Mesenchymal stem cell (in vitro differentiated cells and primary cell): Measurements from ENCODE around the gene CBX2.

Source experiments
- DNase-seq: peaks from one replicate; pipeline ENCODE4 v3.0.0-alpha.2; 2013
- H2AFZ ChIP-seq: one replicate; pipeline ENCODE4 v1.6.1; 2013; ENCODE audit warnings: low read depth, mild to moderate bottlenecking, control low read depth, inconsistent platforms, low read length, moderate library complexity
- H2AK5ac ChIP-seq: 2 replicates; pipeline ENCODE4 v1.6.1; 2013; ENCODE audit warnings: low read length, moderate library complexity, mild to moderate bottlenecking, inconsistent platforms; ENCODE audit not compliant: severe bottlenecking
- H2BK120ac ChIP-seq: one replicate; pipeline ENCODE4 v1.6.1; 2013; ENCODE audit warnings: low read depth, mild to moderate bottlenecking, inconsistent platforms, low read length, moderate library complexity
- H2BK12ac ChIP-seq, 2 experiments: one replicate each; pipeline ENCODE4 v1.6.1; 2013; ENCODE audit warnings: inconsistent platforms in 2 of 2, low read length in 2 of 2, mild to moderate bottlenecking in 2 of 2, moderate library complexity in 2 of 2, control low read depth in 1 of 2
- H2BK15ac ChIP-seq: one replicate; pipeline ENCODE4 v1.6.1; 2013; ENCODE audit warnings: mild to moderate bottlenecking, low read depth, inconsistent platforms; ENCODE audit not compliant: poor library complexity, severe bottlenecking
- H2BK5ac ChIP-seq: 2 replicates; pipeline ENCODE4 v1.6.1; 2013; ENCODE audit warnings: low read depth, mild to moderate bottlenecking, low read length, control low read depth, inconsistent platforms; ENCODE audit not compliant: poor library complexity, severe bottlenecking
- H3K14ac ChIP-seq, 2 experiments: one replicate each; pipeline ENCODE4 v1.6.1; 2013; ENCODE audit warnings: inconsistent platforms in 2 of 2, low read length in 2 of 2, control low read depth in 1 of 2, mild to moderate bottlenecking in 1 of 2, moderate library complexity in 1 of 2
- H3K18ac ChIP-seq, 2 experiments: one replicate each; pipeline ENCODE4 v1.6.1; 2013; ENCODE audit warnings: inconsistent platforms in 2 of 2, low read length in 2 of 2, control low read depth in 1 of 2, low read depth in 1 of 2, mild to moderate bottlenecking in 1 of 2
- H3K23ac ChIP-seq, 2 experiments: one replicate each; pipeline ENCODE4 v1.6.1; 2013; ENCODE audit warnings: inconsistent platforms in 2 of 2, low read length in 2 of 2, mild to moderate bottlenecking in 2 of 2, moderate library complexity in 2 of 2, control low read depth in 1 of 2
- H3K27ac ChIP-seq: 2 replicates; pipeline ENCODE4 v1.5.1; 2013; ENCODE audit warnings: mild to moderate bottlenecking, moderate library complexity, low read length, control low read depth, inconsistent platforms; ENCODE audit not compliant: poor library complexity, severe bottlenecking
- H3K27me3 ChIP-seq, 2 experiments: 2 replicates each; pipeline versions ENCODE4 v1.6.1 to v1.7.0; 2013; ENCODE audit warnings: low read length in 2 of 2, mild to moderate bottlenecking in 2 of 2, moderate library complexity in 2 of 2, control low read depth in 1 of 2, inconsistent platforms in 1 of 2; ENCODE audit not compliant: control insufficient read depth in 1 of 2, insufficient read depth in 1 of 2
- H3K36me3 ChIP-seq, 2 experiments: 2 replicates each; pipeline versions ENCODE4 v1.6.1 to v1.7.0; 2013; ENCODE audit warnings: low read length in 2 of 2, control low read depth in 1 of 2, inconsistent platforms in 1 of 2, low read depth in 1 of 2, mild to moderate bottlenecking in 1 of 2; ENCODE audit not compliant: insufficient read depth in 2 of 2, control insufficient read depth in 1 of 2
- H3K4ac ChIP-seq, 2 experiments: one replicate each; pipeline ENCODE4 v1.6.1; 2013; ENCODE audit warnings: inconsistent platforms in 2 of 2, low read length in 2 of 2, mild to moderate bottlenecking in 2 of 2, moderate library complexity in 2 of 2, control low read depth in 1 of 2, low read depth in 1 of 2
- H3K4me1 ChIP-seq: 2 replicates; pipeline ENCODE4 v1.6.1; 2013; ENCODE audit warnings: low read depth, low read length, control low read depth; ENCODE audit not compliant: control insufficient read depth, insufficient read depth
- H3K4me2 ChIP-seq: 2 replicates; pipeline ENCODE4 v1.6.1; 2013; ENCODE audit warnings: low read length, mild to moderate bottlenecking, inconsistent platforms; ENCODE audit not compliant: poor library complexity, severe bottlenecking
- H3K4me3 ChIP-seq, 2 experiments: 2 replicates each; pipeline versions ENCODE4 v1.5.1 to v1.7.0; 2013; ENCODE audit warnings: low read length in 2 of 2, mild to moderate bottlenecking in 2 of 2, control low read depth in 1 of 2, low read depth in 1 of 2; ENCODE audit not compliant: insufficient read depth in 1 of 2
- H3K79me1 ChIP-seq: replicated peaks from 2 replicates; pipeline ENCODE4 v1.6.1; 2013; ENCODE audit warnings: mild to moderate bottlenecking, control low read depth, low read length, inconsistent platforms; ENCODE audit not compliant: poor library complexity, severe bottlenecking
- H3K9ac ChIP-seq: 2 replicates; pipeline ENCODE4 v1.7.0; 2013; ENCODE audit warnings: mild to moderate bottlenecking, low read length, moderate library complexity
- H3K9me3 ChIP-seq: 2 replicates; pipeline ENCODE4 v1.7.0; 2013; ENCODE audit warnings: mild to moderate bottlenecking, low read length; ENCODE audit not compliant: control insufficient read depth
- H4K8ac ChIP-seq: one replicate; pipeline ENCODE4 v1.6.1; 2013; ENCODE audit warnings: inconsistent platforms, mild to moderate bottlenecking, low read length, moderate library complexity
- H4K91ac ChIP-seq: one replicate; pipeline ENCODE4 v1.6.1; 2013; ENCODE audit warnings: mild to moderate bottlenecking, low read length, inconsistent platforms
- WGBS: methylation state at CpG from one replicate; pipeline ENCODE4 v1.1.7; 2013; ENCODE audit warnings: mixed read lengths; 5-methylcytosine and 5-hydroxymethylcytosine counted together

CBX2 gene

GRCh38 chr17:79758271-79758670 is 19.7 kb upstream of the CBX2 start:
- no peaks in the 10 kb centered on the region for H3K79me1 ChIP-seq
- no peak overlapping the region for H3K9ac ChIP-seq
- H4K8ac ChIP-seq, result no peak overlapping the region
- H3K27ac ChIP-seq, result no peak overlapping the region
- no peak overlapping the region for H3K18ac ChIP-seq
- no peak overlapping the region for H3K4ac ChIP-seq
- H3K9me3 ChIP-seq, result no peaks in the 10 kb centered on the region
- no peak overlapping the region for H4K91ac ChIP-seq
- H3K4me3 ChIP-seq, result no peak overlapping the region
- no peak overlapping the region for H2AK5ac ChIP-seq
- no peak overlapping the region for H2BK120ac ChIP-seq
- no peak overlapping the region for H3K23ac ChIP-seq
- no peak overlapping the region for H2BK12ac ChIP-seq
- H2AFZ ChIP-seq, result no peak overlapping the region
- 94% methylated on average over 4 of the region's 6 CpGs for WGBS
- H2BK15ac ChIP-seq, result no peak overlapping the region
- peaks cover 29 to 51% of the 10 kb centered on the region in 2 experiments for H3K27me3 ChIP-seq
- H2BK5ac ChIP-seq, result no peak overlapping the region
- H3K4me2 ChIP-seq, result no peak overlapping the region
- H3K36me3 ChIP-seq, result no peaks in the 10 kb centered on the region
- DNase-seq, result no peak
- no peak overlapping the region for H3K14ac ChIP-seq
- H3K4me1 ChIP-seq, result peaks cover 7% of the 10 kb centered on the region

GRCh38 chr17:79760197-79760906 is 17.6 kb upstream of the CBX2 start:
- Histone ChIP-seq H3K18ac (peak overlapping the region in 1 of 2 experiments; percentile 48), H2BK5ac (no peak overlapping the region), H2AFZ (peak overlapping the region; percentile 61), H3K4me3 (no peak overlapping the region), H3K27ac (no peak overlapping the region), H3K14ac (peak overlapping the region in 1 of 2 experiments; percentile 86), H2BK12ac (no peak overlapping the region), H3K27me3 (peaks cover 16 to 34% of the 10 kb centered on the region in 2 experiments), H2AK5ac (no peak overlapping the region), H3K4ac (no peak overlapping the region), H3K9me3 (no peaks in the 10 kb centered on the region), H3K36me3 (no peaks in the 10 kb centered on the region), H2BK120ac (no peak overlapping the region), H2BK15ac (no peak overlapping the region), H3K79me1 (no peaks in the 10 kb centered on the region), H3K23ac (no peak overlapping the region), H4K8ac (no peak overlapping the region), H3K4me2 (no peak overlapping the region), H3K4me1 (peaks cover 7% of the 10 kb centered on the region), H4K91ac (no peak overlapping the region), H3K9ac (no peak overlapping the region)
- no peak for DNase-seq
- 84% methylated on average over 20 of the region's 21 CpGs for WGBS

- Histone ChIP-seq H3K79me1 (no peaks in the 10 kb centered on the region), H3K18ac (no peak overlapping the region), H3K4me1 (peaks cover 7% of the 10 kb centered on the region), H3K27me3 (peaks cover 11 to 32% of the 10 kb centered on the region in 2 experiments), H2AK5ac (no peak overlapping the region), H3K23ac (no peak overlapping the region), H3K4me3 (no peak overlapping the region), H2AFZ (no peak overlapping the region), H2BK12ac (no peak overlapping the region), H3K14ac (no peak overlapping the region), H3K4ac (no peak overlapping the region), H3K27ac (no peak overlapping the region), H3K9me3 (no peaks in the 10 kb centered on the region), H3K36me3 (no peaks in the 10 kb centered on the region), H3K4me2 (peak overlapping the region; percentile 4), H2BK5ac (no peak overlapping the region), H4K8ac (no peak overlapping the region), H4K91ac (no peak overlapping the region), H2BK120ac (no peak overlapping the region), H3K9ac (no peak overlapping the region), H2BK15ac (peak overlapping the region; percentile 40)
- no peak for DNase-seq
- WGBS, result 83% methylated on average over 16 of the region's 19 CpGs
Observed at GRCh38 chr17:79761894-79762589, 15.9 kb upstream of the CBX2 start.

- H3K4ac ChIP-seq, result no peak overlapping the region
- H3K27ac ChIP-seq, result no peak overlapping the region
- no peak for DNase-seq
- no peak overlapping the region for H3K18ac ChIP-seq
- H3K4me2 ChIP-seq, result no peak overlapping the region
- H4K91ac ChIP-seq, result no peak overlapping the region
- no peak overlapping the region for H2BK5ac ChIP-seq
- H3K4me1 ChIP-seq, result peaks cover 2% of the 10 kb centered on the region
- no peak overlapping the region for H3K23ac ChIP-seq
- H3K27me3 ChIP-seq, result peaks cover 14 to 42% of the 10 kb centered on the region in 2 experiments
- no peak overlapping the region for H2AK5ac ChIP-seq
- no peak overlapping the region for H2AFZ ChIP-seq
- no peak overlapping the region for H2BK120ac ChIP-seq
- H3K9me3 ChIP-seq, result no peaks in the 10 kb centered on the region
- H3K36me3 ChIP-seq, result no peaks in the 10 kb centered on the region
- no peak overlapping the region for H3K9ac ChIP-seq
- no peak overlapping the region for H2BK12ac ChIP-seq
- 83% methylated on average over 1 of the region's 3 CpGs for WGBS
- H3K4me3 ChIP-seq, result no peak overlapping the region
- H3K79me1 ChIP-seq, result no peaks in the 10 kb centered on the region
- H4K8ac ChIP-seq, result no peak overlapping the region
- no peak overlapping the region for H2BK15ac ChIP-seq
- no peak overlapping the region for H3K14ac ChIP-seq
Observed at GRCh38 chr17:79765708-79766107, 12.2 kb upstream of the CBX2 start.
